ENCODE measurements around the gene IMMT.
"Not testable (repeated sequence)": the region's sequence is repeated elsewhere in the genome, so short reads cannot be mapped to it uniquely, and the experiment has no call there.

IMMT gene

DNA sequence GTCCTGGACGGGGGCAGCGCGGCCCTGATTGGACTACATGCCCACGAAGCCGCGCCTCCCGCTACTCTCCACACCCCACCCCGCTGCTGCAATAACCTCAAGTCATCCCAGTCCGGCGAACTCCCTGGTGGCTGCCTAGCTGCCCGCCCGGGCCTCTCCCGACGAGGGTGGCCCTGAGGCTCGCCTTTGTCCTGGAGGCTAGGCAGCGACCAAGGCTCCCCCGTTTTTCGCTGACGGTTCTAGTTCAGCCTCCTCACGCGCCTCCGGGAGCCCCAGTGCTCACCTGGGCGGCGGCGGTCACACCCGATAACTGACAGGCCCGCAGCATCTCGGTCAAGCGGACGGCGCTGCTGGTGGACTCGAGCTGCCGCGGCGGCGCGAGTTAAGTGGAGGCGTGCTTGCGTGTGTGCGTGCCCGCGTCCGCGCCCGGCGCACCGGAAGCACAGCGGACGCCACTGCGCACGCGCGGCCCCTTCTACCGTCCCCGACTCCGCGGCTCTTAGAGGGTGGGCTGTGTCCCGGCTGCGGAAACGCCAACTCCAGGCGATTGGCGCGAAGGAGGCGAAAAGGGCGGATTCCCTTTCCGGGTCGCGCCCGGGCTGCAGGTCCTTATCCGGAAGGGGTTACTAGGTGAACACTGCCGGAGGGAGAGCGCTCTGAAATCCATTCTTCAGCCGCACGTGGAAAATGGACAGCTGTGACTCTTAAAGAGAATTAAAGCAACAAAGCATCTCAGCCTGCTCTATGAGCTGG is at the start of gene IMMT:
Gene IMMT (minus strand): TSS at position 408 of the 753 bp plus-strand sequence. CDS start 80 bp downstream, at position 328.
- DNase-seq = peak; percentile 98

- DNase-seq = not testable (repeated sequence)
Observed at GRCh38 chr2:86244781-86245180, 49.5 kb upstream of the IMMT start.

DNA sequence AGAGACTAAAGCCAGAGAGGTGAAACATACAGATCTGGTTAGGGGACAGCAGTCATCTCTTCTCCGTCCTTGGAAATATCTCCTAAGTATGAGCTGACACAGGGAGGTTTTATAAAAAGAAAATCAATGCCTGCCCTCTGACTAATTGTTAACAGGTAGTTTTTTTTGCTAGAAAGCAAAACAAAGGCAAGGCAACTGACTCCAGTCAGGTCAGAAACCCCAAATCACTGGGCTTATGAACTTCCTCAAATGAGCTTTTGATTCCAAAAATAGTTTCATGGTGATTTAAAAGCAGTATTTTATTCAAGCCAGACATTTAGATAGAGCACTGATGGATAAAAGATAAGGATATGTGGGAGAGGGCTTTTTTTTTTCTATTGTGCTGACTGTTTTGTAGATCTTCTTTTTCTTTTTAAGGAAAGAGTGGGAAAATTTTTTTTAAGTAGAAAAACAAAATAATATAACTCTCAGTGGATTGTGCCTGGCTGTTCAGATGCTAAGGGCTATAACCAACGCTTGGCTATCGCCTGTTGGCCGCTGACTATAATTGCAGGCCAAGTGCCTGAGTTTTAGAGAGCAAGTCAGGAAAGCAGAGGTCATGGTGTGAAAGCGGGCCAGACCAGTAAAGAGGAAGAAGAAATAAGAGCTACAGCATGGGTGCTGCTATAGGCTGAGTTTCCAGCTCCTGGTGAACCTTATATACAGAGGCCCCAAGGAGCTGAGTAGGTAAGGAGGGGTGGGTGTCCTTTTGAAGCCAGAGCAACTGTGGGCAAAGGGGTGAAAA is 48.9 kb upstream of the IMMT start:
- DNase-seq = no peak

- DNase-seq = no peak
Observed at GRCh38 chr2:86243272-86243671, 48.0 kb upstream of the IMMT start.

DNA sequence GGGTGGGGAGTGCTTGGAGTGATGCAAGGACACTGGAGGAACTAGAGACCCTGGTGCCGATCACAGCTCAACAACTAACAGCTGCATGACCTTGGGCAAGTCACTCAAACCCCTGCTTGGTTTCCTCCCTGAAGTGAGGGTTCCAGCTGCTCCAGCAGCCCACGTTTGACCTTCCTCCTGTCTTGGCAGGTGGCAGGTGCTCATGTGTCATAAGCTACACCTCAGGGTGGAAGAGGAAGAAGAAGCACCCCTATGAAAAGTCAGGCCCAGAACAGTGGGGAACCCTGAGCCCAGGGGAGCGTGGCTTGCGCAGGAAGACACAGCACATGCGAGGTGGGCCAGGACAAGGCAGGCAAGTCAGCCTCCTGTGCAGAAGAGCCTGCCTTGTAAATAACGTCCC is 46.3 kb upstream of the IMMT start:
- no peak for DNase-seq

DNA sequence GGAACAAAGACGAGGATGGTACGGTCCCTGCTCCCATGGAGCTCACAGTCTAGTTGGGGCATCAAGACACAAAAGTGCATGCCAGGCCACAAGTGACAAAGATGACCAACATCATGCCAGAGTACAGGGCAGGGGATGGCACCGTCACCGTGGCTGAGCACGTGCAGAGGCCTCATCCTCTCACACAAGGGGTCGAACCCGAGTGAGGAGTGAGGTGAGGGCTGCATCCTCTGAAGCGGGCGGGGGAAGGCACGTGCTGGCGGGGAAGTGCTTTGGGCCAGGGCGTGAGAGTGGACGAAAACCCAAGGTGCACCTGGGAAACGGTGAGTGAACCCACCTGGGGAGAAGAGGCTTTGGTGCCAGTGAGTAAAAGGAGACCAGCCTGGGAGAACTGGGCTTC is 45.0 kb upstream of the IMMT start:
- DNase-seq = no peak

- no peak for DNase-seq
Observed at GRCh38 chr2:86239745-86240144, 44.5 kb upstream of the IMMT start.

GRCh38 chr2:86239326-86239725 is 44.1 kb upstream of the IMMT start:
- no peak for DNase-seq

DNA sequence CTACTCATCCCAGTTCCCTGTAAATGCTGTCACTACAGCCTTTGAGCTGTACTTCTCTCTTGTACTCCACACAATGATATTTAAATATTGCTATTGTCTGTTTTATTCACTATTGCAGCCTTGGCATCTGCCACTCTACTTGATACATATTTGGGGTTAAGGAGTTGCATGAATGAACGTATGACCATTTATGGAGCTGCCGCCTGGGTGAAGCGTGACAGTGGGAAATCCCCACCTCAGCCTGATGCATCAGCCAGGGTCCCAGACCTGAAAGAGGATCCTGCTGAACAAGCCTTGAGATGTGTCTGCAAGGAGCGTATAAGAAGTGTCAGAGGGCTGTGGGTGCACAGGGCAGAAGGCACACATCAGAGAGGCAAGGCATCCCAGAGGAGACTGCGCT is 43.1 kb upstream of the IMMT start:
- no peak for DNase-seq

DNA sequence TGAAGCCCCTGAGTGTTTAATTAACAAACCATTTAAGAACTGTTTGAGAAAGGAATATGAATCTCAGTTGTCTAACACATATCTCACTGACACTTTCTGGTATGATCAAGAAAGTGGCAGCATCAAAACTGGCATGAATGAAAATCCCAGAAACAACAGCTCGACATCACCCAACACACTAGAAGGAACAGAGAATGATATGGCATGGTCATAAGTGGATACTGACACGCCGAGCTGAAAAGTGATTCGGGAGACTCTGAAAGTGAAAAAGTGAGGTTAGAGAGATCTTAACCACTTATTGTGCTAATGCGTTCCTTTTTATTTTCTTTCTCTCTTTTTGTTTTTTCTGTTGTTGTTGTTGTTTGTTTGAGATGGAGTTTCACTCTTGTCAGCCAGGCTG is 41.9 kb upstream of the IMMT start:
- no peak for DNase-seq

DNA sequence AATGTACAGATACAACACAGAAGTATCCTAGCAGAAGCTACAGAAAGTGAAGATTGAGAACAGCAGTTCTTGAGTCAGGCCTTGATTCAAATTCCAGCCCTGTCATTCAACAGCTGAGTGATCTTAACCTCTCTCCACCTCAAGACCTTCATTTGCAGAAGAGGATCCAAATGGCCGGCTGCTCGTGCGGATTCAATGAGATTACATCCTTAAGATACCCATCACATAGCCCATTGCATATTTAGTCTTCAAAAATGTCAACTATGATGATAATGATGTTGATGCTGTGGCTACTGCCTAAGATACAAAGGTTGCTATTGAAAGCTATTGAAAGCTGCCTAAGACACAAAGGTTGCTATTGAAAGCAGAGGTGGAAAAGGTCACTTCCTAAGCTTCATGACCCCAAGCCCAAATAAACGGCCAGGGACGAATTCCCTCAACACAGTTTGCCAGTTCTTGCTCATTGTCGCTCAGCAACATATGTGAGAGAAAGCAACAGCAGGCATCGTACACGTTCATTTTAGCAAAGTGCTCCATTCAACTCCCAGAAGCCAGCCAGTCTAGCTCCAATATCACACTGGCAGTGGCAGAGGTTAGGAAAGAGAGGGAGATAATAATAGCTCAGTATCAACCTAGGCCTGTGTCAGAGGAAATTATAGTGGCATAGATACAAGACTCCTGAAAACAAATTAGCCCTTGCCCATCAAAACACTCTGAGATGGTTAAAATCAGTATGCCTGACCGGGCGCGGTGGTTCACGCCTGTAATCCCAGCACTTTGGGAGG is 40.1 kb upstream of the IMMT start:
- DNase-seq = no peak

DNA sequence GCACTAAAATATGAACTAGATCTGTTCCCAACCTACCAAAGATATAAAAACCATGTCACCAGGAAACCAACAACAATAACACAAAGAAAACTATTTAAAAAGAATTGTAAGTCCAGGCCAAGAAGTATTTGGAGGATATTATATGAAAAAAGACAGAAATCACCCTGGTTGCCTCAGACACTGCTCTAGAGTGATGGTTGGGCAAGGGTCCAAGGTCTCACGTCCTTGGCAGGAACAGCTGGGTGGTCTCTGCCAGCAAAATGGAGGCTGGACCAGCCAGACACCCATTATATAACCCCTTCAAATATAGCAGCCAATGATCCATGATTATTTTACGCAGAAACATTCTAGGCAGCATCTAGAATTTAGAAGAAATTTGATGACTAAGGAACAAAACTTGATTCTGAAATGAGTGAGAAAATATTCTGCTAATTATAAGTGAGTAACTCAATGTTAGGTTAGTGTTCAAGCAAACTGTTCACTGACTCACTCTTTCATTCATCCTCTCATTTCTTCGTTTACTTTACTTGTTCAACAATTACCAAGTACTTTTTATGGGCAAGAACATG is 39.4 kb upstream of the IMMT start:
- DNase-seq = no peak

- no peak for DNase-seq
Observed at GRCh38 chr2:86233436-86233835, 38.2 kb upstream of the IMMT start.

- no peak for DNase-seq
Observed at GRCh38 chr2:86232910-86233309, 37.6 kb upstream of the IMMT start.

GRCh38 chr2:86232373-86232784 is 37.1 kb upstream of the IMMT start:
- no peak for DNase-seq

GRCh38 chr2:86231680-86232372 is 36.6 kb upstream of the IMMT start:
- DNase-seq = no peak

DNA sequence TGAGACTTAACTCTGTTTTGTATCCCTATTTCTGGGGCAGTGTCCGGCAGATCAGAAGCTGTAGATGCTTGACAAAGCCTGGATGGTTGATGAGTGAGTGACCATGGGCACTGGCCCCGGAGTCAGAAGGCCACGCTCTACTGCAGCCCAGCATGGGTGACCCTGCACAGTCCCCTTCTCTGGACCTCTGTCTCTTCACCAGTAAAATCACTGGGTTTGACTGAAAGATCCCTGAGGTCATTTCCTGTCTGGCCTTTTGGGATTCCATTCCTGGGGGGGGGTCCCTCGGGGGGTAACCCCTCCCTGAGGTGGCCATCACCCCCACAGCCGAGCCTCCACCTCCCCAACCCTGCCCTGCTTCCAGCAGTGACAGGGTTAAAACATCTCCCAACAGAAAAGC is 35.7 kb upstream of the IMMT start:
- DNase-seq = no peak

GRCh38 chr2:86229221-86229620 is 34.0 kb upstream of the IMMT start:
- DNase-seq = no peak

DNA sequence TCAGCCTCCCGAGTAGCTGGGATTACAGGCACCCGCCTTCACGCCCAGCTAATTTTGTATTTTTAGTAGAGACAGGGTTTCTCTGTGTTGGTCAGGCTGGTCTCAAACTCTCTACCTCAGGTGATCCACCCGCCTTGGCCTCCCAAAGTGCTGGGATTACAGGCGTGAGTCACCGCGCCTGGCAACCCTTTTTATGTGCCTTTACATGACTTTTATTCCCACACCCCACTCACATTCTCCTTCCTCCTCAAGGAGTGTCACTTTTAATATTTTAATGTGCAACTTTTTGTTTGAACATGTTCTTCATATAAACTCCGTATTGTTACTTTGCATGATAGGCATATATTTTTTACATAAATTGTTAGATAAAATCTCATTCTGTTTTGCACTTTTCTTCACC is 33.3 kb upstream of the IMMT start:
- not testable (repeated sequence) for DNase-seq

- no peak for DNase-seq
Observed at GRCh38 chr2:86227685-86228084, 32.4 kb upstream of the IMMT start.

- DNase-seq = no peak
Observed at GRCh38 chr2:86226636-86227520, 31.6 kb upstream of the IMMT start.

DNA sequence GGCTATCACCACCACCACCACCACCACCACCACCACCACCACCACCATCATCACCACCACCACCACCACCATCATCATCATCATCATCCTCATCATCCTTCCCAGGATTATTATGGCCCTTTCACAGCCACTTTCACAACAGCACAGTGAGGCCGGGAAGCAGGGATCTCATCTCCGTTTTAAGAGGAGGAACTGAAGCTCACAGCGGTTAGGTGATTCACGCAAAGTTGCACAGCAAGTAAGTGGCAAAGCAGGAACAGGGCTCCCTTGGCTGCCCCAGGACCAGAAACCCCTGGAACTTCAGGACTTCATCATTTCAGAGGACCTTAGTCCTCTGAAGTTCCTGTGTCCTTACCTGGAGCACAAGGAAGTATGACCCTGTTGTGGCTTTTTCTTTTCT is 30.8 kb upstream of the IMMT start:
- no peak for DNase-seq

Data from NCI-H1105 (cell line).